HG02588 (cell line): ENCODE data around the gene ZKSCAN4.

Source experiments
- ATAC-seq: cut with Tn5 transposase; IDR thresholded peaks from one replicate; pipeline ENCODE4 v1.9.1; 2021; ENCODE audit warnings: mild to moderate bottlenecking, moderate library complexity; ENCODE audit not compliant: unreplicated experiment

ZKSCAN4 gene

GRCh38 chr6:28250747-28251146 lies 1.3 kb downstream of the ZKSCAN4 start:
- ATAC-seq = no peak

GRCh38 chr6:28248916-28249315 lies 3.2 kb downstream of the ZKSCAN4 start:
- ATAC-seq = no peak

DNA sequence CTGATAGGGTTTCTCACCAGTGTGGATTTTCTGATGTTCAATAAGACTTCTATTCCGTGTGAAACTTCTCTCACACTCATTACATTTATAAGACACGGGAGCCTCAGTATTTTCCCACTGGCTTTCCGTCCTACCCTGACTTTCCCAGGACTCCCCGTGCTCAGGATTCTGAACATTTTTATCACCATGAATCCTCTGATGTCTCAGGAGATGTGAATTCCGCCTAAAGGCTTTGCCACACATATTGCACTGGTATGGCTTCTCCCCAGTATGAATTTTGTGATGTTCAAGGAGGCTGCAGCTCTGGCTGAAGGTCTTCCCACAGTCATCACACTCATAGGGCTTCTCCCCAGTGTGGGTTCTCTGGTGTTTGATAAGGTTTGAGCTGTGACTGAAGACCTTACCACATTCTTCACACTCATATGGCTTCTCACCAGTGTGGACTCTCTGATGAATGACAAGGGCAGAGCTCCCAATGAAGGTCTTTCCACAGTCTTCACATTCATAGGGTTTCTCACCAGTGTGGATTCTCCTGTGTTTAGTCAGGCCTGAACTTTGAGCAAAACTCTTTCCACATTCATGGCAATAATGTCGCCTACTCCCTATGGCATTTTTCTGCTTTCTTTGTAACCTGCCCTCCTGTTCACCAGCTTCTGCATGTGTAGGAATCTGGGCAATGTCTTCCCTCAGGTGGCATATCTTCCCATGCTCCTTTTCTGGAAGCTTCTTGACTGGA lies 6.7 kb downstream of the ZKSCAN4 start:
- no peak for ATAC-seq

DNA sequence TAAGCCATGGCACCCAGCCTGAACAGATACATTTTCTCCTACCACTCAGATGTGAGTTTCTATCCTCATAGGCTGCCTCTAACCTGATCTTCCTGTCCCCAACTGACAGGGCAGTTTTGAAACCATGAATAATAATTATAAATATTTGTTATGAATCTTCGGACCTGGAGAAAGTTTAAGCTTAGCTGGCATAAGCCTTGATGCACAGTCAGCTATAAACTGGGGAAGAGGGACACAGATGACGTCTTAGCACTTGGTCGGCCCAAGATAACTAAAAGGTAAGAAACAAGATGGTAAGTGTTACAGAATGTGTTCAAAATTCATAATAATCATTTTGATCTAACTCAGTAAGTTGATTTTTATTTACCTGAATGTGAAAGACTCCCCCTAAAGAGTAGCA lies 8.1 kb downstream of the ZKSCAN4 start:
- ATAC-seq = no peak

- ATAC-seq = no peak
These were observed 11.6 kb downstream of the ZKSCAN4 start for GRCh38 chr6:28240471-28240870.

DNA sequence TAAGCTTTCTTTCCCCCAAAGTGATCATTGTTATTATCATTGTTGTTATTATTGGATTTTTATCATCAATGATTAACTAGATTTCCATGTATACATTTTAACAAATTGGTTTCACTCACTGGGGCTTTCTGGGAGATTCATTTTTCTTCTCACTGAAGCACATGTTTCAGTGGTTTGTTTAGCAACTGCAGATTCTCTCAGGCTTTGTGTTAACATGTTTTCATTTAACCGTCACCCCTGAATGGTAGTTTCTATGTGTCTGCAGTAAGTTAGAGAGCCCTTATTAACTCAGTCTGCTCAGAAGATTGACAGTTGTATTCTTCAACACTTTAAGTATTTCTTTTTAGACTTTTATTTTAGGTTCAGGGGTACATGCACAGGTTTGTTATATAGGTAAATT lies 12.4 kb downstream of the ZKSCAN4 start:
- ATAC-seq = no peak

GRCh38 chr6:28235912-28236452 lies 16.1 kb downstream of the ZKSCAN4 start:
- ATAC-seq = no peak

GRCh38 chr6:28232785-28233184 lies 19.3 kb downstream of the ZKSCAN4 start:
- ATAC-seq = no peak

- no peak for ATAC-seq
These were observed 25.6 kb downstream of the ZKSCAN4 start for GRCh38 chr6:28226460-28226859.

- peak; percentile 95 for ATAC-seq
These were observed 26.8 kb downstream of the ZKSCAN4 start, which contains the start of gene ZSCAN9 for GRCh38 chr6:28225056-28225834. Gene ZSCAN9 (plus strand): TSS chr6:28225275. CDS start chr6:28227085, 1,810 bp downstream.

- ATAC-seq = peak; percentile 2
These were observed 27.7 kb downstream of the ZKSCAN4 start for GRCh38 chr6:28224131-28225055.

GRCh38 chr6:28220257-28221133 lies 31.6 kb downstream of the ZKSCAN4 start:
- no peak for ATAC-seq

GRCh38 chr6:28218312-28219248 lies 33.5 kb downstream of the ZKSCAN4 start:
- peak; percentile 67 for ATAC-seq

DNA sequence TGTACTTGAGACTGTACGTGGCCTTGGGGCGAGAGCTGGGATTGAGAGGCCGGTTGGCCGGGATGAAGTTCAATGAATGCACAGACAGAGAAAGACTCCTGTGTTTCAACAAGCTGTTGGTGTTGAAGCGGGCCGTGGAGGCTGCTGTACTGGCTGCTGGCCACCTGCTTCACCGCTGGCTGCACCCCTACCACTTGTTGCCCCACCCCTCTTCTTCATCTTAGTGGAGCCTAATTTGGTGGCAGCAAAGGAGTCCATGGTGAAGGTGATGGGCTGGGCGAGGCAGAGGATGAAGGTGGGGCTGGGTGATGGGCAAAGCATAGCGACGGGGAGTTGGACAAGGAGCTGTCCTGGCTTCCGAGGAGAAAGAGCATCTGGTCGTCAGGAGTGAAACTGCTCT lies 34.2 kb downstream of the ZKSCAN4 start:
- no peak for ATAC-seq

DNA sequence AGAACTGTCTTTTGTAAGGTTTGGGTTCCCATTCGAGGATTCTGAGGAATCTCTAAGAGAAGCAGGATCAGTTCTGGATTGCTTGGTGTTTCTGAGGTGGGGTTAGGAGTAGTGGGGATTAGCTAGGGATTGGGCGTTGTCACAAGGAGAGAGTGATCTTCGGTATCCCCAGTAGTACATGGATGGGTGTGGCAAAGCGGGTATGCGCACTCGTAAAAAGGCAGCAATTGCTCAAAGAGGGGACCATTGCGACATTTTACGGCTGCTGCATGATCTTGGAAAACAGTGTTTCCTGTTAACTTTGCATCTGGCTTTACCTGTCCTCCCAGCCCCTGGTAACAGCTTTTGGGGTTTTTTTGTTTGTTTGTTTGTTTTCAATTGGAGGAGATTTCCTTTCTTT lies 36.6 kb downstream of the ZKSCAN4 start:
- ATAC-seq = no peak

DNA sequence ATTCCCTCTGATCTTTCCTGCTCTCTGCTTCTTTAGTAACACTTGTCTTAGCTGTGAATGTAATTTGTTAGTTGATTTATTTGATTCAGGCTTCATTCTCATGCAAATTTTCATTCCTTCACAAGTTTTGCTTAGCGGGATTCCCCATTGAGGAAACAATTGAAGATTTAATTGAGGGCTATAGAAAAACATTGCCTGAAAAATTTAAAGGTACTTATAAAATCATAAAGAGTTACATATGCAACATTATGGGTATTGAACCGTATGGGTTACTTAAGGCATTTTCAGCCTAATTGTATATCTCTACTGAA lies 38.9 kb downstream of the ZKSCAN4 start:
- no peak for ATAC-seq

DNA sequence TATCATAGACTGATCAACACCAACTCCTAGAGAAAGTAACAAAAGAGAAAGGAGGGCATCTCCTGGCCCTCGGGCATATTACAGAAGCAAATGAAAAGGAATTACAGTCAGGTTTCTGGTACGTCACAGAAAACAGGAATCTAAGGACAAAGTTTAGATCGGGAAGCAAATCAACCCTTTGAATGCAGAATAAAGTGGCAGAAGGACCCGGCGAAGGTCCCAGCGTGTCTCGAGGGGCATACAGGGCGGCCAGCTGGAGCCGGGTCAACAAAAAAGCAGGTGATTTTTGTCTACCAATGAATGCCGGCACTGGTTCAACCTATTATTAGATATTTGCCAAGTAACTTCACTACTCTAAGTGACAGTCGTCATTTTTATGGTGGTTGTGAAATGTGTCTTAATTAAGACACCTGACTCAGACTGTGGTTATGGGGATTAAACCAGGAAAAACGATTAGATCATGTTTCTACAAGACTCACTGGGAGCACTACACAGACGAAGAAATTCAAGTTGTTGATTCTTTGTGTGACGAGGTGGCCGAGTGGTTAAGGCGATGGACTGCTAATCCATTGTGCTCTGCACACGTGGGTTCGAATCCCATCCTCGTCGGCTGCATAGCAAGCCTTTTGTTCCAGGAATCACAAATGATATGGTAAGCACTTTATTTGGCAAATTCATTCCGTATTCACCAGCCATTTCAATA lies 39.4 kb downstream of the ZKSCAN4 start:
- peak; percentile 52 for ATAC-seq

DNA sequence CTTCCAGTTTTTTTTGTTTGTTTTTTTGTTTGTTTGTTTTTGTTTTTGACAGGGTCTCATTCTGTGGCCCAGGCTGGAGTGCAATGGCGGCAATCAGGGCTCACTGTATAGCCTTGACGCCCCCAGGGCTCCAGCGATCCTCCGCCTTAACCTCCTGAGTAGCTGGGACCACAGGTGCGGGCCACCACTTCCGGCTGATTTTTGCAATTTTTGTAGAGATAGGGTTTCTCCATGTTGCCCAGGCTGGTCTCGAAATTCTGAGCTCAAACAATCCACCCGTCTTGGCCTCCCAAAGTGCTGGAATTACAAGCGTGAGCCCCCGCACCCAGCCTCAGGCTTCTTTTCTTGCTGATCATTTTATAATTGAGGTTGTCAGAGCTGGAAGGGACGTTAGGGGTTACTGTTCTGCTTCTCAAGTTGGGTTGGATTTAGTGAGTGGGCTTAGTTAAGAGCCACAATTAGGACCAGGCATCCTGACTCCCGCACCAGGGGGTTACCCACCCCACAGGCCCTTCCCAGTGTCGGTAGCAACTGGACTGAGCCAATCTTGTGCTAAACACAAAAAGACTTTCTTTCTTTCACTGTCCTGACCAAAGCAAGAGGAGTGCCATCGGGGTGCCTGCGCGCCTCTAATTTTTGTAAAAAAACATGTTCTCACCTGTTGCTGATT lies 40.1 kb downstream of the ZKSCAN4 start:
- peak; percentile 13 for ATAC-seq
